Epithelial cell of esophagus (primary cell): ENCODE measurements around the gene KLK10.

Source experiments
- DNase-seq: peaks from one replicate; pipeline ENCODE4 v3.0.0; 2010; ENCODE audit warnings: low read depth
- H3K4me3 ChIP-seq: 2 replicates; pipeline ENCODE4 v1.5.1; 2011; ENCODE audit warnings: mild to moderate bottlenecking, low read length, control low read depth
- CTCF ChIP-seq: IDR thresholded peaks from 2 replicates; pipeline ENCODE4 v1.5.1; 2011; ENCODE audit warnings: low read depth, mild to moderate bottlenecking, low read length, control low read depth, inconsistent platforms; ENCODE audit not compliant: insufficient read depth; ENCODE audit errors: missing control alignments

KLK10 gene

GRCh38 chr19:51002542-51003311 lies 16.8 kb downstream of the KLK10 start:
- peak overlapping the region; percentile 44 for H3K4me3 ChIP-seq
- no peak for TF ChIP-seq CTCF
- peak; percentile 16 for DNase-seq

- no peak for TF ChIP-seq CTCF
- DNase-seq: no peak
- H3K4me3 ChIP-seq: peak overlapping the region; percentile 44
Observed at GRCh38 chr19:51002089-51002532, 17.4 kb downstream of the KLK10 start.

- H3K4me3 ChIP-seq: peak within 1 kb of the TSS; percentile 44
- no peak for TF ChIP-seq CTCF
- DNase-seq: no peak
Observed at GRCh38 chr19:51001515-51001914, 18.0 kb downstream of the KLK10 start, which contains the start of gene KLK8. Gene KLK8, minus strand, starts transcription at chr19:51001604. Its CDS starts 437 bp downstream, at chr19:51001167.

GRCh38 chr19:51000981-51001380 lies 18.5 kb downstream of the KLK10 start:
- TF ChIP-seq CTCF: no peak
- peak overlapping the region; percentile 44 for H3K4me3 ChIP-seq
- no peak for DNase-seq

- no peak for TF ChIP-seq CTCF
- DNase-seq: no peak
- peak overlapping the region; percentile 44 for H3K4me3 ChIP-seq
Observed at GRCh38 chr19:51000426-51000825, 19.1 kb downstream of the KLK10 start.

- H3K4me3 ChIP-seq: no peak overlapping the region
- no peak for TF ChIP-seq CTCF
- no peak for DNase-seq
Observed at GRCh38 chr19:50998686-50999085, 20.8 kb downstream of the KLK10 start.

GRCh38 chr19:50998061-50998460 lies 21.4 kb downstream of the KLK10 start:
- no peak overlapping the region for H3K4me3 ChIP-seq
- DNase-seq: no peak
- TF ChIP-seq CTCF: no peak
